ENCODE data around the gene GRIN1.

Gene GRIN1

DNA sequence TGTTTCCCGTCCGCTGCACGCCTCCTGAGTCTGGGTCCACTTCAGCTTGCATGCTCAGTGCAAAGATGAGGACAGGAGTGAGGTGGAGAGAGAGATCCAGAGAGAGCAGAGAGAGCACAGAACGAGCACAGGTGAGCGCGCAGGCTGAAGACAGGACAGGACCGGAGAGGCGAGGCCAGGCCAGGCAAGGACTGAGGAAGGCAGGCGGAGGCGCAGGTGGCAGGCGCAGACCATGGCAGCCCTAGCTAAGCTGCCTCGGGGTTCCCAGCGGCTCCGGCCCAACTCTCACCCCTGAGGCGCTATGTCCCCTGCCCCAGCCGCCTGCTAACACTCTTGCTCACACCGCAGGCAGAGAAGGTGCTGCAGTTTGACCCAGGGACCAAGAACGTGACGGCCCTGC lies 9.7 kb downstream of the GRIN1 start:
- DNase-seq, result no peak

GRCh38 chr9:137149363-137149762 lies 10.4 kb downstream of the GRIN1 start:
- no peak for DNase-seq

DNA sequence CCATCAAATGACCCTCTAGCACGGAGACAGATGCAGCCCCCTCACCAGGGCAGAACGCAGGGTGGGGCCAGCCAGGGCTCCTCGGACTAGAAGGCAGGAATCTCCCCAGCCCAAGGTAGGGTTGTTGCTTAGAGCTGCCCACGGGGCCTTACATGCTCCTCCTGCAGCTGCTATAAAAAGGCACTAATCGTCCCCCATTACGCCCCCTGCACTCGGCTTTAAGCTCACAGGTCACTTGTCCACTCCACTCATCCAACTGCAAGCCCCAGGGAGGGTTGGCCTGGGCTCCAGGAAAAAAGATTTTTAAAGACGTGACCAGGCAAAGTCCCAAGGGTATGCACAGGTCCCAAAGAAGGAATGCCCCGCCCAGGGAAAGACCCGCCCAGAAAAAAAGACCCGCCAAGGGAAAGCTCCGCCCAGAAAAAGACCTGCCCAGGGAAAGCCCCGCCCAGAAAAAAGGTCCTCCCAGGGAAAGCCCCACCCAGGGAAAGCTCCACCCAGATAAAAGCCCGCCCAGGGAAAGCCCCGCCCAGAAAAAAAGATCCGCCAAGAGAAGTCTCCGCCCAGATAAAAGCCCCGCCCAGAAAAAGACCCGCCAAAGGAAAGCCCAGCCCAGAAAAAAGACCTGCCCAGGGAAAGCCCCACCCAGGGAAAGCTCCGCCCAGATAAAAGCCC lies 11.1 kb downstream of the GRIN1 start:
- DNase-seq, result no peak

DNA sequence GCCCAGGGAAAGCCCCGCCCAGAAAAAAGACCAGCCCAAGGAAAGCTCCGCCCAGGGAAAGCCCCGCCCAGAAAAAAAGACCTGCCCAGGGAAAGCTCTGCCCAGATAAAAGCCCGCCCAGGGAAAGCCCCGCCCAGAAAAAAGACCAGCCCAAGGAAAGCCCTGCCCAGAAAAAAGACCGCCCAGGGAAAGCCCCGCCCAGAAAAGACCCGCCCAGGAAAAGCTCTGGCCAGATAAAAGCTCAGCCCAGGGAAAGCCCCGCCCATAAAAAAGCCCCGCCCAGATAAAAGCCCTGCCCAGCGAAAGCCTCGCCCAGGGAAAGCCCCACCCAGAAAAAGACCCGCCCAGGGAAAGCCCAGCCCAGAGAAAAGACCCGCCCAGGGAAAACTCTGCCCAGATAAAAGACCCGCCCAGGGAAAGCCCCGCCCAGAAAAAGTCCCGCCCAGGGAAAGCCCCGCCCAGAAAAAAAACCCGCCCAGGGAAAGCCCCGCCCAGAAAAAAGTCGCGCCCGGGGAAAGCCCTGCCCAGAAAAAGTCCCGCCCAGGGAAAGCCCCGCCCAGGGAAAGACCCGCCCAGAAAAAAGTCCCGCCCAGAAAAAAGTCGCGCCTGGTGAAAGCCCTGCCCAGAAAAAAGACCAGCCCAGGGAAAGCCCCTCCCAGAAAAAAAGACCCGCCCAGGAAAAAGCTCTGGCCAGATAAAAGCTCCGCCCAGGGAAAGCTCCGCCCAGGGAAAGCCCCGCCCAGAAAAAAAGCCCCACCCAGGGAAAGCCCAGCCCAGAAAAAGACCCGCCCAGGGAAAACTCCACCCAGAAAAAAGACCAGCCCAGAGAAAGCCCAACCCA lies 11.9 kb downstream of the GRIN1 start:
- peak in 1 of 2 donors; percentile 78 for DNase-seq

- DNase-seq, result no peak
Measured at GRCh38 chr9:137152844-137153405, 14.0 kb downstream of the GRIN1 start.

DNA sequence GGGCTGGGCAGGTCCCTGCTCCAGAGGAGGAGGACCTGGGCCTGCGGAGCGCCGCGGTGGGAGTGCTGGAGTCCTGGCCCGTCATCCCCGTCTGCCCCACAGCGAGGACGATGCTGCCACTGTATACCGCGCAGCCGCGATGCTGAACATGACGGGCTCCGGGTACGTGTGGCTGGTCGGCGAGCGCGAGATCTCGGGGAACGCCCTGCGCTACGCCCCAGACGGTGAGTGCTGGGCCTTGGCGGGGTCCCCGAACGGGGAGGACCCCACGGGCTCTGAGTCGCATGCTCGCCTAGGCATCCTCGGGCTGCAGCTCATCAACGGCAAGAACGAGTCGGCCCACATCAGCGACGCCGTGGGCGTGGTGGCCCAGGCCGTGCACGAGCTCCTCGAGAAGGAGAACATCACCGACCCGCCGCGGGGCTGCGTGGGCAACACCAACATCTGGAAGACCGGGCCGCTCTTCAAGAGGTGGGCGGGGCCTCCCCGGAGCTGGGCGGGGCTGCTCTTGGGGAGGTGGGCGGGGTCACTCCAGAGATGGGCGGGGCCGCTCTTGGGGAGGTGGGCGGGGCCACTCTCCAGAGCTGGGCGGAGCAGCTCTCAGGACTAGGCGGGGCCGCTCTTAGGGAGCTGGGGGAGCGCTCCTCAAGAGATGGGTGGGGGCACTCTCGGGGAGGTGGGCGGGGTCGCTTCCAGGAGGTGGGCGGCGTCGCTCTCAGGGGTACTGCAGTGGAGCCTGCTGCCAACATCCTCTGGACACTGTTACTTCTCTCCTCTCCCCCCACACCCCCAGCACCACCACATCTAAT lies 17.8 kb downstream of the GRIN1 start:
- DNase-seq, result peak in 1 of 2 donors; percentile 10

DNA sequence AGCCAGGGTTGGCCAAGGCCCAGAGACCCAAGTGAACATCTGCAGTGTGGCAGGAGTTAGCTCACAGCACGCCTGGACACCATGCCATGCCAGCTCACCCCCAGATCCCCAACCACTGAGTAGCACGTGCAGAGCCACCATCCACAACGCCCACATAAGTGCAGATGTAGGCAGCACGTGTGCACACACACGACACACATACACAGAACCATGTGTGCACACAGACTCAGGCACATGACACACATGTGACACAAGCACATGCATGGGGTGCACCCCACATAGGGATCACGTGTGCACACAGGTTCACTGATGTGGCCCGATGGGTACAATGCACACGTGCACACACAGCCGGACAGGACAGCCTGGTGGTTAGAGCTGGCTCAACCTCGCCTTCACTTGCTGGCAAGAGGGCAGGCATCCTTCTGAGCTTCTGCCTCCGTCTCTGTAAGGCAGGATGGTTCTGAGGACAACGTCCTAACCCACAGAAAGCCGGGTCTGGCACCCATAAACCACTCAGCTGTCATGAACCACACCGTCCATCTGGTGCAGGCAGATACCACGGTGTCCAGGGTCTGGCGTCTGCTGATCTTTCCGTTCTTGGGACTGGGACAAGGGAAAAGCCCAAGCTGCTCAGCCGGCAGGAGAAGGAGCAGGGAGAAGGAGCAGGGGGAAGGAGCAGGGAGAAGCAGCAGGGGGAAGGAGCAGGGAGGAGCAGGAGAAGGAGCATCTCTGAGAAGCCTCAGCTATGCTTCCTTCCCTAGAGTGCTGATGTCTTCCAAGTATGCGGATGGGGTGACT lies 18.9 kb downstream of the GRIN1 start:
- DNase-seq, result no peak

DNA sequence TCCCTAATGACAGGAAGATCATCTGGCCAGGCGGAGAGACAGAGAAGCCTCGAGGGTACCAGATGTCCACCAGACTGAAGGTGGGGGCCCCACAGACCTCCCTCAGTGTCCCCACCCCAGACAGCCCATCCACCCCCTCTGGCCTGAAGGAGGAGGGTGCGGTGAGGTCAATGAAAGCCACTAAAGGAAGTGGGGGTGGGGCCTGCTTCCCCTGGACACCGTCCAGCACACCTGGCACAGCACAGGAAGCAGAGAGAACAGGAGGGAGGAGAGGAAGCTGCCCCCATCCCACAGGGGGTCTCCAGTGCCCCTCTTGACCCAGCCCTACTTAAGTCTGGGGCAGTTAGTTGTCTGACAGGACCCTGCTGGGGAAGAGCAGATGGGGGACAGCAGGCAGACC lies 19.7 kb downstream of the GRIN1 start:
- no peak for DNase-seq

DNA sequence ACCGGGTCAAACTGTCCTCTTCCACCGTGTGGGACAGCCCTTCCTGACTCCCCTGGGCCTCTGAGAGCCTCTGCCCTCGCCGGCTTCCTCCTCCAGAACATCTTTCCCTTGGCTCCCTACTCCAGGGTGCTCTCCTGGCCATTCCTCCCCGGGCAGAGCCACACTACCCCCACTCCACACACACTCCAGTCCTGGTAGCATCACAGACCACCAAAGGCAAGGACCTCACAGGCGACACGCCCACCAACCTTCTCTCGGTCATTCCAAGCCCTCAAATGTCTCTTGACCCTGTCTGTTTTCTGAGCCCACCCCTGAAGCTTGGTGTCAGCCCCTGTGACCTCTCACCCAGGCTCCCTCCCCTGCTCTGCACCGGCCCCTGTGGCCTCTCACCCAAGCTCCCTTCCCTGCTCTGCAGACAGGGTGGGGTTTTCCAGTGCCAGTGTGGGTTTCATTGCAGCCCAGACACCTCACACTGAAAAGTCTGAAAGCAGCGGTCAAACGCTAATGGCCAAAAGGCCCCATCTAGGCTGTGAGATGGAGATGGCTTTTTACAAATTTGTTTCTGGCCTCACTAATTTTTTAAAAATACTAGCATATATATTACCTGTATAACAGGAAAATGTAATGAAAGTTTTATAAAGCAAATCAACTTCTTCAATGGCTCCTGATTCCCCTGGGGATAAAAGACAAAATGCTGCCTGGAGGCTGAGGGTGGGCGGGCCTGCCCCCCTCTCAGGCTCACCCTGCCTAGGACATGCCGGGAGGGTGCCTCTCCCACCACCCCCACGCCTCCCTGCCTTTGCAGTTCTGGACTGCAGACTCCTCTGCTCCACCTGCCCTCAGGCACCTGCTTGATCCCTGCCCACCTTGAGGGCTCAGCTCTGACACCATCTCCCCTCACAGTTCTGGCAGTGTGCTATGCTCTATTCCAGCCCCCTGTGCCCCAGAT lies 20.4 kb downstream of the GRIN1 start:
- DNase-seq, result no peak

DNA sequence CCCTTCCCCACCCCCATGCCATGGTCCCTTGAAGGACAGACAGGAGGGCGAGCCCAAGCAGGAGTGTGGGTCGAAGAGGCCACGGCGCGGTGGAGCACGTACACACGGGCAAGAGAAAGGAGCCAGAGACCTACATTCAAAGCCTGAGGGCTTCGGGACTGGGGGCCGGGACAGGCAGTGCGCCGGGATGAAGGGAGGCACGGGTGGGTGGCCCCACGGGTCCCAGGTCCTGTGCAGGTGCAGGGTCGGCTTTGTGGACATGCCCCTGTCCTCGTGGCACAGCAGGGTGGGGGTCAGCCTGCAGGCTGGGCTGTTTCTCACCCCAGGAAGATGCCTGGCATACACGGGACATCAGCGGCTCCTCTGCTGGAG lies 21.1 kb downstream of the GRIN1 start:
- no peak for DNase-seq

- DNase-seq, result no peak
Measured at GRCh38 chr9:137160716-137161557, 22.0 kb downstream of the GRIN1 start.

- no peak for DNase-seq
Measured at GRCh38 chr9:137161558-137162486, 22.9 kb downstream of the GRIN1 start.

GRCh38 chr9:137162505-137163364 lies 23.8 kb downstream of the GRIN1 start:
- DNase-seq, result no peak

- no peak for DNase-seq
Measured at GRCh38 chr9:137163365-137163715, 24.4 kb downstream of the GRIN1 start.

DNA sequence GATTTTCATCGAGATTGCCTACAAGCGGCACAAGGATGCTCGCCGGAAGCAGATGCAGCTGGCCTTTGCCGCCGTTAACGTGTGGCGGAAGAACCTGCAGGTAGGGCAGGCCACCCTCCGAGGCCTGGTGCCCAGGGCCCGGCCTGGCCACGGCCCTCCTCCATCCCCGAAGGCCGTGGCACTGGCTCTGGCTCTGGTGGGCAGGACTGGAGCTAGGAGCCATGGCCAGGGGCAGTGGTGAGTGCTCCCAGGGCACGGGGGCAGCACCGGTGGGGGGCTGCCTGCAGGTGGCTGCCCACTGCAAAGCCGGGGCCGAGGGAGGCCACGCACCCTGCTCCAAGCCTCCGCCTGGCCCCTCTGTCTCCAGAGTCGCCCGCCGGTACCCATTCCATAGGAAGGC lies 24.9 kb downstream of the GRIN1 start:
- DNase-seq, result no peak

GRCh38 chr9:137164370-137165249 lies 25.7 kb downstream of the GRIN1 start:
- no peak for DNase-seq

- DNase-seq, result no peak
Measured at GRCh38 chr9:137165250-137165836, 26.4 kb downstream of the GRIN1 start.

All from bone marrow (tissue), 2 donors.